Measurements from ENCODE around the gene FBXO27. TPM values are rescaled to one million over a fixed set of nuclear protein-coding genes. Genes with fewer than 3 reads are reported as not detected.

The FBXO27 gene
- total RNA-seq, 4 donors from 2014 or later: 3.0 to 9.7 (median 3.8) TPM

DNA sequence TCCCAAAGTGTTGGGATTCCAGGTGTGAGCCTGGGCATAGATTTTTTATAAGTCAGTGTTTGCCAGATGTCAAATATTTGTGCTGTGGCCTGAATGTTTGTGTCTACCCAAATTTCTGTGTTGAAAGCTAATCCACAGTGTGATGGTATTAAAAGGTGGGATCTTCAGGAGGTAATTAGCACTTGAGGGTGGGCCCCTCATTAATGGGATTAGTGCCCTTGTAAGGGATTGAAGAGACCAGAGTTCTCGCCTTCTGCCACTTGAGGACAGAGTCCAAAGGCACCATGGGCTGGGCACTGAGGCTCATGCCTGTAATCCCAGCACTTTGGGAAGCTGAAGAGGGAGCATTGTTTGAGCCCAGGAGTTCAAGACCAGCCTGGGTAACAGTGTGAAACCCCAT, 47.1 kb downstream of the FBXO27 start:
- WGBS, 2 donors (ENCODE audit: low coverage in 1 of 2): 40% methylated on average over 1 of the region's 1 CpG; no CpG with 5 or more reads in 1 of the 2 donors
- no peak overlapping the region for H3K27ac ChIP-seq
- ATAC-seq: no peak
- H3K9me3 ChIP-seq: peaks cover 0 to 7% (median 0%) of the 10 kb centered on the region in 3 donors
- H3K4me3 ChIP-seq: no peak overlapping the region
- TF ChIP-seq, protein P1, sequence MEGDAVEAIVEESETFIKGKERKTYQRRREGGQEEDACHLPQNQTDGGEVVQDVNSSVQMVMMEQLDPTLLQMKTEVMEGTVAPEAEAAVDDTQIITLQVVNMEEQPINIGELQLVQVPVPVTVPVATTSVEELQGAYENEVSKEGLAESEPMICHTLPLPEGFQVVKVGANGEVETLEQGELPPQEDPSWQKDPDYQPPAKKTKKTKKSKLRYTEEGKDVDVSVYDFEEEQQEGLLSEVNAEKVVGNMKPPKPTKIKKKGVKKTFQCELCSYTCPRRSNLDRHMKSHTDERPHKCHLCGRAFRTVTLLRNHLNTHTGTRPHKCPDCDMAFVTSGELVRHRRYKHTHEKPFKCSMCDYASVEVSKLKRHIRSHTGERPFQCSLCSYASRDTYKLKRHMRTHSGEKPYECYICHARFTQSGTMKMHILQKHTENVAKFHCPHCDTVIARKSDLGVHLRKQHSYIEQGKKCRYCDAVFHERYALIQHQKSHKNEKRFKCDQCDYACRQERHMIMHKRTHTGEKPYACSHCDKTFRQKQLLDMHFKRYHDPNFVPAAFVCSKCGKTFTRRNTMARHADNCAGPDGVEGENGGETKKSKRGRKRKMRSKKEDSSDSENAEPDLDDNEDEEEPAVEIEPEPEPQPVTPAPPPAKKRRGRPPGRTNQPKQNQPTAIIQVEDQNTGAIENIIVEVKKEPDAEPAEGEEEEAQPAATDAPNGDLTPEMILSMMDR (IDR thresholded peaks at IDR 0.05): no peak
- TF ChIP-seq POLR2A (IDR thresholded peaks at IDR 0.05) (no peak), EP300 (IDR thresholded peaks at IDR 0.05) (no peak), POLR2AphosphoS5 (IDR thresholded peaks at IDR 0.05) (no peak)
- H3K27me3 ChIP-seq: peaks cover 24% of the 10 kb centered on the region
- no peaks in the 10 kb centered on the region for H3K36me3 ChIP-seq
- H3K4me1 ChIP-seq: no peaks in the 10 kb centered on the region

DNA sequence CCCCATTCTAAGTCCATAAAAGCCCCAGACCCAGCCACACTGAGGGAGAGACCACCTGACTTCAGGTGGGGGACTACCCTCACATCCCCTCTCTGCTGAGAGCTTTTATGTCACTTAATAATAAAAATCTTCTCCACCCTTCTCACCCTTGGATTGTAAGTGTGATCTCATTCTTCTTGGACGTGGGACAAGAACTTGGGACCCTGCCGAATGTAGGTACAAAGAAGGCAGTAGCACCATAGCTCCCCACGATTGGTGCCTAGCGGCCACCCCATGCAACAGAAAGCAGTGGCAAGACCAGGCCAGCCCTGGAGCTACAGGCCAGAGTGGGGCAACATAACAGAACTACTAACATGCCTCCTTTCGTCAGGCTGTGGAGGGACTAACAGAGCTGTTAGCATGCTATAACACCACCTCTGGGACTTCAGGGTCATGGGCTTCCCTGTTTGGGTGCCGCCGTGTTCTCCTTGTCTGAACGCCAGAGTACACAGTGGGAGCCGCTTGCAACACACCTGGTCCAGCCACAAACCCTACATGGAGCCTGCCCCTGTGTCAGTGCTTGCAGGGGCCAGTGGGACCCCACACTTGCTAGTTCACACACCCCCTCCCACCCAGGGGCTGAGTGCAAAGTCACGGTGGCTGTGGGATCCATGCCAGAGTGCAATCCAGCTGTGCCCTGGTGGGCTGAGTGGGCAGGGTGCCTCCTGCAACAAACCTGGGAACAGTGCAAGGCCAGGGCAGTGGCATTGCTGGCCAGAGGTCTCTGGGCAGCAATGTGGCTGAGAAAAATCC, 51.6 kb downstream of the FBXO27 start:
- peaks cover 0 to 7% (median 0%) of the 10 kb centered on the region in 3 donors for H3K9me3 ChIP-seq
- ATAC-seq: no peak
- no peak overlapping the region for H3K27ac ChIP-seq
- H3K4me1 ChIP-seq: peaks cover 0 to 13% (median 7%) of the 10 kb centered on the region in 3 donors
- WGBS, 2 donors (ENCODE audit: low coverage in 1 of 2): 100% methylated on average over 2 of the region's 10 CpGs; no CpG with 5 or more reads in 1 of the 2 donors
- no peak overlapping the region for H3K4me3 ChIP-seq
- peaks cover 6% of the 10 kb centered on the region for H3K27me3 ChIP-seq
- TF ChIP-seq EP300 (IDR thresholded peaks at IDR 0.05) (no peak), POLR2A (IDR thresholded peaks at IDR 0.05) (no peak), POLR2AphosphoS5 (IDR thresholded peaks at IDR 0.05) (no peak)
- TF ChIP-seq, protein P1 (IDR thresholded peaks at IDR 0.05): no peak
- no peaks in the 10 kb centered on the region for H3K36me3 ChIP-seq

GRCh38 chr19:38979812-38980211, 52.5 kb downstream of the FBXO27 start:
- ATAC-seq: no peak
- Histone ChIP-seq H3K27me3 (no peaks in the 10 kb centered on the region), H3K9me3 (no peaks in the 10 kb centered on the region), H3K27ac (no peak overlapping the region), H3K4me3 (no peak overlapping the region), H3K4me1 (peaks cover 0 to 23% (median 7%) of the 10 kb centered on the region in 3 donors), H3K36me3 (no peaks in the 10 kb centered on the region)
- TF ChIP-seq POLR2AphosphoS5 (IDR thresholded peaks at IDR 0.05) (no peak), POLR2A (IDR thresholded peaks at IDR 0.05) (no peak), EP300 (IDR thresholded peaks at IDR 0.05) (no peak)
- TF ChIP-seq, protein P1 (IDR thresholded peaks at IDR 0.05): no peak
- 86 to 100% methylated on average over 1 to 4 of the region's 5 CpGs for WGBS, 2 donors (ENCODE audit: low coverage in 1 of 2)

- no peak for ATAC-seq
- Histone ChIP-seq H3K4me1 (peaks cover 0 to 36% (median 7%) of the 10 kb centered on the region in 3 donors), H3K27me3 (no peaks in the 10 kb centered on the region), H3K27ac (no peak overlapping the region), H3K4me3 (no peak overlapping the region), H3K36me3 (no peaks in the 10 kb centered on the region), H3K9me3 (no peaks in the 10 kb centered on the region)
- 60% methylated on average over 1 of the region's 3 CpGs; no CpG with 5 or more reads in 1 of the 2 donors for WGBS, 2 donors (ENCODE audit: low coverage in 1 of 2)
- TF ChIP-seq POLR2AphosphoS5 (IDR thresholded peaks at IDR 0.05): no peak
- TF ChIP-seq, protein P1 (IDR thresholded peaks at IDR 0.05): no peak
- TF ChIP-seq EP300 (IDR thresholded peaks at IDR 0.05): no peak
- no peak for TF ChIP-seq POLR2A (IDR thresholded peaks at IDR 0.05)
Measured at GRCh38 chr19:38978326-38978689, 54.0 kb downstream of the FBXO27 start.

All from gastroesophageal sphincter (tissue), 4 donors.